Esophagus muscularis mucosa (tissue), 4 donors: ENCODE measurements around the gene MTERF4.

Source experiments
- CTCF ChIP-seq, 3 experiments: fragments of 200-600 bp in 2 of 3; fragments of 450-650 bp in 1 of 3; sonication (generic) in 2 of 3; IDR thresholded peaks; one replicate each; pipeline ENCODE4 v1.5.1; 2017 to 2019; ENCODE audit warnings: antibody characterized with exemption in 3 of 3, mild to moderate bottlenecking in 2 of 3, moderate library complexity in 1 of 3
- EP300 ChIP-seq: sonication (generic); formaldehyde crosslinking; IDR thresholded peaks from one replicate; pipeline ENCODE4 v1.6.1; 2017; ENCODE audit warnings: antibody characterized with exemption
- POLR2A ChIP-seq: fragments of 450-650 bp; IDR thresholded peaks from one replicate; pipeline ENCODE4 v1.6.1; 2017; ENCODE audit warnings: antibody characterized with exemption, moderate library complexity, mild to moderate bottlenecking, low read depth
- POLR2AphosphoS5 ChIP-seq, 2 donors: sonication (generic); formaldehyde crosslinking; IDR thresholded peaks; one replicate each; pipeline ENCODE4 v1.6.1; 2017; ENCODE audit warnings: antibody characterized with exemption in 2 of 2

DNA sequence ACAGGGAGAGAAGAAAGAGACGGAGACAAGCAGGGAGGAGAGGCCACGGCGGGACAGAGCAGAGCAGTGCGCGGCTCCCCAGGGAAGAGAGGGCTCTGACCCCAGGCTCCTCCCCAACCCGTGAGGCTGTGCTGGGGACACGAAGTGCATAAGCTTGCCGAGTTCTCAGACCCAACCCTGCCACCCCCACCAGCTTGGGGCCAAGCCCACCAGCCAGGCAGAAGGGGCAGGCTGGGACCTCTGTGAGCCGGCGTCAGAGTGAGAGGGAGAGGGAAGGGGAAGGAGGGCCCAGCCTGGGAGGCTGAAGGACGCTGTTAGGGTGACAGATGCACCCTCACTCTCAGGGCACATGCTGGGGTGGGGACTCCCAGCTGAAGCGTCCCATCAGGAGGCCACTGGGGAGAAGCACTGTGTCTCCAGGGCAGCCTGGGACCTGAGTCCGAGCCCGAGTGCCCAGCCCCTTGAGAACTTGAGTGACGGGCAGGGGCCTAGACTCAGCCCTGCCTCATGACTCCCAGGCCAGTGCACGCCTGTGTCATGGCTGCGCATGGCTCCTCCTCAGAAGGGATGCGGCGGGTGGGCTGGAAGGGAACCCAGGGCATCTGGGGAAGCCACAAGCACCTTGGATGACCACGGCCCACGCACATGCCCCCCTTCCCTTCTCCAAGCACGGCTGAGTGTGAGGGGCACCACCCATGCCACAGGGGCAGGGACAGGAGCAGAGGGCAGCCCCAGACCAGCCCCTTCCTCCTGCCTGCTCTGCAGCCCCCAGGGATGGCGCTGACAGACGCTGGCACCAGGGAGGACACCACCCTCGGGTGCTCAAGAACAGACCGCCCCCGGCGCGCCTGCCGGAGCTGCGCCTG lies 31.0 kb downstream of the MTERF4 start:
- TF ChIP-seq CTCF (IDR thresholded peaks at IDR 0.05) (no peak), POLR2A (no peak), POLR2AphosphoS5 (IDR thresholded peaks at IDR 0.05) (no peak), EP300 (no peak)
